Measurements from ENCODE around the gene MDC1.
"Not testable (repeated sequence)": the region's sequence is repeated elsewhere in the genome, so short reads cannot be mapped to it uniquely, and the experiment has no call there.

The MDC1 gene

GRCh38 chr6:30744054-30744805 lies 27.1 kb upstream of the MDC1 start, which contains the start of gene IER3:
IER3 (minus strand) TSS chr6:30744547; CDS start chr6:30744518, 29 bp downstream.
- no peak for DNase-seq

- no peak for DNase-seq
These were observed 26.3 kb upstream of the MDC1 start for GRCh38 chr6:30743099-30744053.

- no peak for DNase-seq
These were observed 25.4 kb upstream of the MDC1 start, which contains the start of gene FLOT1 for GRCh38 chr6:30742316-30743098. FLOT1 (minus strand) TSS chr6:30742687; CDS start chr6:30742189, 498 bp downstream.

- DNase-seq, result no peak
These were observed 24.8 kb upstream of the MDC1 start for GRCh38 chr6:30741789-30742315.

- no peak for DNase-seq
These were observed 24.1 kb upstream of the MDC1 start for GRCh38 chr6:30741063-30741779.

GRCh38 chr6:30740540-30740870 lies 23.4 kb upstream of the MDC1 start:
- no peak for DNase-seq

GRCh38 chr6:30738532-30738931 lies 21.5 kb upstream of the MDC1 start:
- DNase-seq, result no peak

- no peak for DNase-seq
These were observed 18.7 kb upstream of the MDC1 start for GRCh38 chr6:30735668-30736314.

- DNase-seq, result no peak
These were observed 15.3 kb upstream of the MDC1 start for GRCh38 chr6:30732237-30732943.

GRCh38 chr6:30730601-30731435 lies 13.7 kb upstream of the MDC1 start:
- peak; percentile 37 for DNase-seq

GRCh38 chr6:30727920-30728553 lies 11.0 kb upstream of the MDC1 start:
- no peak for DNase-seq

GRCh38 chr6:30726506-30727413 lies 9.7 kb upstream of the MDC1 start:
- DNase-seq, result no peak

- DNase-seq, result no peak
These were observed 8.8 kb upstream of the MDC1 start for GRCh38 chr6:30725713-30726505.

GRCh38 chr6:30724906-30725667 lies 8.0 kb upstream of the MDC1 start:
- no peak for DNase-seq

- DNase-seq, result not testable (repeated sequence)
These were observed 7.0 kb upstream of the MDC1 start for GRCh38 chr6:30723843-30724741.

Measured in NCI-H2081 treated with DMSO at 0.1 percent for 48 hours (cell line).